Trophoblast cell (in vitro differentiated cells and primary cell): Measurements from ENCODE around the gene UBE2H.

ENCODE experiments used
- DNase-seq, 2 donors: peaks; one replicate each; pipeline ENCODE4 v3.0.0-alpha.2; 2016
- H2AFZ ChIP-seq: 2 replicates; pipeline ENCODE4 v1.6.1; 2013; ENCODE audit warnings: low read length, moderate library complexity, mild to moderate bottlenecking; ENCODE audit not compliant: insufficient read depth, poor library complexity
- H2AK5ac ChIP-seq: 2 replicates; pipeline ENCODE4 v1.6.1; 2013; ENCODE audit warnings: mild to moderate bottlenecking, low read length
- H2BK120ac ChIP-seq: 2 replicates; pipeline ENCODE4 v1.6.1; 2013; ENCODE audit warnings: low read length, mild to moderate bottlenecking, moderate library complexity; ENCODE audit not compliant: insufficient read depth, poor library complexity
- H2BK12ac ChIP-seq: 2 replicates; pipeline ENCODE4 v1.6.1; 2013; ENCODE audit warnings: mild to moderate bottlenecking, low read length, moderate library complexity
- H2BK5ac ChIP-seq: 2 replicates; pipeline ENCODE4 v1.6.1; 2013; ENCODE audit warnings: low read length, low read depth, moderate library complexity, mild to moderate bottlenecking; ENCODE audit not compliant: poor library complexity
- H3K14ac ChIP-seq: 2 replicates; pipeline ENCODE4 v1.6.1; 2013; ENCODE audit warnings: mild to moderate bottlenecking, low read length
- H3K18ac ChIP-seq: 2 replicates; pipeline ENCODE4 v1.6.1; 2013; ENCODE audit warnings: mild to moderate bottlenecking, low read length
- H3K23ac ChIP-seq: 2 replicates; pipeline ENCODE4 v1.6.1; 2013; ENCODE audit warnings: low read length
- H3K27ac ChIP-seq: 2 replicates; pipeline ENCODE4 v1.5.1; 2013; ENCODE audit warnings: low read depth, mild to moderate bottlenecking, inconsistent platforms, low read length, moderate library complexity
- H3K27me3 ChIP-seq: 2 replicates; pipeline ENCODE4 v1.6.1; 2013; ENCODE audit warnings: inconsistent platforms, mild to moderate bottlenecking, low read length, moderate library complexity; ENCODE audit not compliant: insufficient read depth
- H3K36me3 ChIP-seq, 2 experiments: 1 replicate in 1 of 2; 2 replicates in 1 of 2; pipeline ENCODE4 v1.6.1; 2013; ENCODE audit warnings: low read length in 2 of 2, mild to moderate bottlenecking in 2 of 2, moderate library complexity in 1 of 2; ENCODE audit not compliant: insufficient read depth in 2 of 2, control insufficient read depth in 1 of 2
- H3K4ac ChIP-seq: 2 replicates; pipeline ENCODE4 v1.6.1; 2013; ENCODE audit warnings: low read depth, mild to moderate bottlenecking, low read length, moderate library complexity
- H3K4me1 ChIP-seq, 2 experiments: 1 replicate in 1 of 2; 2 replicates in 1 of 2; pipeline ENCODE4 v1.6.1; 2013; ENCODE audit warnings: low read length in 2 of 2, mild to moderate bottlenecking in 2 of 2, moderate library complexity in 1 of 2; ENCODE audit not compliant: insufficient read depth in 2 of 2, control insufficient read depth in 1 of 2
- H3K4me2 ChIP-seq: 2 replicates; pipeline ENCODE4 v1.6.1; 2013; ENCODE audit warnings: inconsistent platforms, mild to moderate bottlenecking, low read length, moderate library complexity
- H3K4me3 ChIP-seq: 2 replicates; pipeline ENCODE4 v1.5.1; 2013; ENCODE audit warnings: mild to moderate bottlenecking, low read depth, low read length, inconsistent platforms
- H3K79me1 ChIP-seq: one replicate; pipeline ENCODE4 v1.6.1; 2013; ENCODE audit warnings: low read length
- H3K79me2 ChIP-seq: 2 replicates; pipeline ENCODE4 v1.6.1; 2013; ENCODE audit warnings: low read length, mild to moderate bottlenecking; ENCODE audit not compliant: control insufficient read depth, insufficient read depth, poor library complexity
- H3K9ac ChIP-seq: 2 replicates; pipeline ENCODE4 v1.6.1; 2013; ENCODE audit warnings: mild to moderate bottlenecking, low read length
- H3K9me3 ChIP-seq: 2 replicates; pipeline ENCODE4 v1.6.1; 2013; ENCODE audit warnings: low read depth, mild to moderate bottlenecking, control low read depth, inconsistent platforms, low read length; ENCODE audit not compliant: insufficient read depth
- H4K12ac ChIP-seq: 2 replicates; pipeline ENCODE4 v1.6.1; 2013; ENCODE audit warnings: low read depth, mild to moderate bottlenecking, low read length, moderate library complexity
- H4K8ac ChIP-seq: 2 replicates; pipeline ENCODE4 v1.6.1; 2013; ENCODE audit warnings: low read depth, mild to moderate bottlenecking, low read length, moderate library complexity
- H4K91ac ChIP-seq: one replicate; pipeline ENCODE4 v1.6.1; 2013; ENCODE audit warnings: low read depth, mild to moderate bottlenecking, low read length, moderate library complexity
- WGBS: extraction: QIAGEN DNeasy Blood & Tissue Kit; methylation state at CpG from one replicate; pipeline ENCODE4 v1.1.7; 2013; ENCODE audit warnings: missing lambda C conversion rate; ENCODE audit not compliant: insufficient read length, insufficient coverage; ENCODE audit errors: extremely low coverage; 5-methylcytosine and 5-hydroxymethylcytosine counted together

Gene UBE2H

DNA sequence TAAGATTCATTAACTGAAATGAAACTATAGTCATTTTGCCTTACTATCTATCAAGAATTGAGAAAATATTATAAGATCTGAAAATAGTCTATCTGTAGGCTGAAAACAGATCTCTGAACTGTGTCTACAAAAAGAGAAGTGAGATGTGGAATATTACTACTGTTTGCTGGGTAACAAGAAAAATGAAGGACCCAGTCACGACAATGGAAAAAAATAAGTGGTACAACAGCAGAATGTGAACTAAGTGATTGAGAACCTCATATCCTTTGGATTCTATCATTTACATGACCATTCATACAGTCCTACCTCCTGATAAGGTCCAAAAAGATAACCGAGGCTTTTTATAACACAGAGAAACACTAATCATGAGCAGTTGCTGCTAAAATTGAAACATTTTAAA lies 94.3 kb downstream of the UBE2H start:
- Histone ChIP-seq H4K8ac (no peak overlapping the region), H2BK12ac (no peak overlapping the region), H2AFZ (no peak overlapping the region), H3K4me2 (no peak overlapping the region), H3K4ac (no peak overlapping the region), H3K27me3 (no peaks in the 10 kb centered on the region), H3K18ac (no peak overlapping the region), H3K36me3 (no peaks in the 10 kb centered on the region), H3K79me1 (no peaks in the 10 kb centered on the region), H2AK5ac (no peak overlapping the region), H3K14ac (no peak overlapping the region), H3K27ac (no peak overlapping the region), H2BK120ac (no peak overlapping the region), H3K4me1 (peaks cover 0 to 2% of the 10 kb centered on the region in 2 experiments), H2BK5ac (no peak overlapping the region), H4K12ac (no peak overlapping the region), H3K23ac (no peak overlapping the region), H4K91ac (no peak overlapping the region), H3K79me2 (no peaks in the 10 kb centered on the region), H3K9ac (no peak overlapping the region), H3K4me3 (no peak overlapping the region), H3K9me3 (no peaks in the 10 kb centered on the region)
- no CpG with 5 or more reads among the region's 2 CpGs for WGBS
- no peak for DNase-seq

DNA sequence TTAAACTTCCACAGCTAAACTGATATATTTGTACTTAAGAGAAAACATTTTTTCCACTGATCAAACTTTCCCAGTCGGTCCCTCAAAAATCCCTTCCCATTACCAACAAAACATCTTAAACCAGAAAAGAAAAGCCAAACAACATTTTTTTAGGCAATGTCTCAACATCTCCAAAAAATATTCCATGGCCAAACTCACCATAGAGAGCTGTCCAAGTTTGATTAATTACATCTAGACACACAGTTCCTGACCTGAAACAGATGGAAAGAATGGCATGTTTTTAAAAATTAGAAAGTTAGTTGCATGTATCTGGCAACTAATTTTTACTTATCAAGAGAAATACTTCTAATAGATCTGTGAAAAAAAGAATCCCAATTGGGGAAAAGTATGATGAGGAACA lies 95.4 kb downstream of the UBE2H start:
- no peak overlapping the region for H2BK120ac ChIP-seq
- no peak overlapping the region for H2BK12ac ChIP-seq
- no peak for DNase-seq
- H3K36me3 ChIP-seq, result no peaks in the 10 kb centered on the region
- H3K4me2 ChIP-seq, result no peak overlapping the region
- no peak overlapping the region for H3K4me3 ChIP-seq
- H3K9me3 ChIP-seq, result no peaks in the 10 kb centered on the region
- H3K27me3 ChIP-seq, result no peaks in the 10 kb centered on the region
- H3K27ac ChIP-seq, result no peak overlapping the region
- H3K23ac ChIP-seq, result no peak overlapping the region
- H2AK5ac ChIP-seq, result no peak overlapping the region
- no peak overlapping the region for H3K4ac ChIP-seq
- 100% methylated on average over 1 of the region's 1 CpG for WGBS
- no peak overlapping the region for H3K14ac ChIP-seq
- H3K79me1 ChIP-seq, result no peaks in the 10 kb centered on the region
- H2AFZ ChIP-seq, result no peak overlapping the region
- H4K8ac ChIP-seq, result no peak overlapping the region
- H3K18ac ChIP-seq, result no peak overlapping the region
- no peak overlapping the region for H4K12ac ChIP-seq
- H3K79me2 ChIP-seq, result no peaks in the 10 kb centered on the region
- H3K9ac ChIP-seq, result no peak overlapping the region
- H3K4me1 ChIP-seq, result peaks cover 0 to 2% of the 10 kb centered on the region in 2 experiments
- H4K91ac ChIP-seq, result no peak overlapping the region
- no peak overlapping the region for H2BK5ac ChIP-seq

DNA sequence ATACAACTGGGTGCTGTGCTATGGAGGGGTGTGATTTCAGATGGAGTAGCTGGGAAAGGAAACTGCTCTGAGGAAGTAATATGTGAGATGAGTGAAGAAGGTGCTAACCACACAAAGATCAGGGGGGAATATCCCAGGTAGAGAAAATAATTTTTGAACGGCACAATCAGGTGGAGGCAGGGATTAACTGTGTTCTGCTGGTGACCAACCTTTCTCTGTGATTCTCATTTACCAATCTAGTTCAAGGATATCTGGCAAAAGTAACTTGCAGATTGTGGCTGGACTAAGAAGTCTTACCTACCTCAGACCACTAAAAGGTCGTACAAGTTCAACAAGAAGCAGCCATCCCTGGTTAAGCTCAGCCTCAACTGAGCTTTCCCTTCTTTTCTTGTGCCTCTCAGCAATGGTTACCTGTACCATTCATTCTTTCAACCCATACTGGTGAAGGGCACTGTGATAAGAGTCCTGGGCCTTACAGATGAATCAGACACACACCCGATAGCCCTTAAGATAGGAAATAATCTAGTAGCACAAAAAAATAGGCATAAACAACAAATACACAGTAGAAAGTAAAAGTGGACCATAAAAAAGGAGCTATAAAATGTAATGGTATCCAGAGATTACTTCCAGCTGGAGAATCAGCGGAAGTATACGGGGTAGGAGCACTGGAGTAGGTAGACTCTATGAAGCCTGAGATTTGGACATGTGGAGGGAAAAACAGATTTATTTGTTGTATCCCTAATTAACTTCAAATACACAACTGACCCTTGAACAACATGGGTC lies 96.6 kb downstream of the UBE2H start:
- WGBS, result no CpG with 5 or more reads among the region's 5 CpGs

DNA sequence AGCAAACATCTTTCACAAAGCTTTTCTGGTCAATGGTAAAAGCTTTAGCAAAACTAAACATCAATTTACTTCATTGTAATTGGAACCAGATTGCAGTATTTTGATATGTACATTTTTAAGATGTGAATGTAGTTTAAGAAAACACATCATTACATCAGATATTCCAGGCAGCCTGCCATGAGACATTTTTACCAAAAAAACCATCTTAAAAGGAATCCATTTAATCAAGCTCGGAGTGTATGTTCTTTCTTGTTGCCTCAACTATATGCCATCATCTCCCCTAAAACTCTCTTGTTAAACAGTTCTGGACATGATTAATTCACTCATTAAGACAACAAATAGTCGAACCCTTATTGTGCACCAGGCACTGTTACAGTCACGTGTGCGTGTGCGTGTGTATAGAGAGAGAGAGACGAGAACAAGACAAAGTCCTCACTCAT lies 97.5 kb downstream of the UBE2H start:
- Histone ChIP-seq H4K8ac (no peak overlapping the region), H3K4ac (no peak overlapping the region), H2BK5ac (no peak overlapping the region), H3K36me3 (no peaks in the 10 kb centered on the region), H2AFZ (no peak overlapping the region), H3K18ac (no peak overlapping the region), H2BK120ac (no peak overlapping the region), H3K79me1 (no peaks in the 10 kb centered on the region), H3K4me2 (no peak overlapping the region), H3K4me1 (peaks cover 0 to 2% of the 10 kb centered on the region in 2 experiments), H2BK12ac (no peak overlapping the region), H3K27me3 (no peaks in the 10 kb centered on the region), H3K27ac (no peak overlapping the region), H4K12ac (no peak overlapping the region), H3K79me2 (no peaks in the 10 kb centered on the region), H3K23ac (no peak overlapping the region), H3K9ac (no peak overlapping the region), H3K4me3 (no peak overlapping the region), H3K14ac (no peak overlapping the region), H4K91ac (no peak overlapping the region), H2AK5ac (no peak overlapping the region), H3K9me3 (no peaks in the 10 kb centered on the region)
- no CpG with 5 or more reads among the region's 6 CpGs for WGBS
- DNase-seq, result no peak

More for the DNA sequence above, 96.6 kb downstream of the UBE2H start:
- H3K14ac ChIP-seq, result no peak overlapping the region
- no peaks in the 10 kb centered on the region for H3K9me3 ChIP-seq
- H3K18ac ChIP-seq, result no peak overlapping the region
- no peak overlapping the region for H2BK12ac ChIP-seq
- H3K27ac ChIP-seq, result no peak overlapping the region
- no peak overlapping the region for H4K91ac ChIP-seq
- peaks cover 0 to 2% of the 10 kb centered on the region in 2 experiments for H3K4me1 ChIP-seq
- no peak overlapping the region for H2BK5ac ChIP-seq
- H4K12ac ChIP-seq, result no peak overlapping the region
- no peaks in the 10 kb centered on the region for H3K79me2 ChIP-seq
- no peak overlapping the region for H3K4me2 ChIP-seq
- H3K9ac ChIP-seq, result no peak overlapping the region
- no peak overlapping the region for H3K23ac ChIP-seq
- no peak overlapping the region for H3K4ac ChIP-seq
- no peak overlapping the region for H2BK120ac ChIP-seq
- H4K8ac ChIP-seq, result no peak overlapping the region
- no peaks in the 10 kb centered on the region for H3K27me3 ChIP-seq
- DNase-seq, result no peak
- no peak overlapping the region for H2AK5ac ChIP-seq
- no peaks in the 10 kb centered on the region for H3K36me3 ChIP-seq
- no peaks in the 10 kb centered on the region for H3K79me1 ChIP-seq
- no peak overlapping the region for H3K4me3 ChIP-seq
- no peak overlapping the region for H2AFZ ChIP-seq
